Measurements from ENCODE around the gene KAZN.
"Not testable (repeated sequence)": the region's sequence is repeated elsewhere in the genome, so short reads cannot be mapped to it uniquely, and the experiment has no call there.

The KAZN gene

DNA sequence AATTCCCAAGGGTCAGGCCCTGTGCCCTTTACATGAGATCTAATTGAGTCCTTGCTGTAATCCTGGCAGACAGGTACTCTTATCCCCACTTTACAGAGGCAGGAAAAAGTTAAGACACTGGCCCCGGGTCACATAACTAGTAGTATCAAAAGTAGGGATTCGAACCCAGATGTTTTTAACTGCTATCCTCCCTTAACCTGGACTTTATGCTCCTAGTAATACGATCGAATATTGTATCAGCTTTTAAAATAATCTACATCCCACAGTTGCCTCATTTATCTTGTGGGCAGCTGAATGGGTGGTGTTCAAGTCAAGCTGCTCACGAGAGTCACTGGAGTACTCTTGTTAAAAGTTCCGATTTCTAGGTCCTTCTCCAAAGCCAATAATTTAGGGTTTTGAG lies 529.6 kb downstream of the KAZN start:
- no peak for DNase-seq

DNA sequence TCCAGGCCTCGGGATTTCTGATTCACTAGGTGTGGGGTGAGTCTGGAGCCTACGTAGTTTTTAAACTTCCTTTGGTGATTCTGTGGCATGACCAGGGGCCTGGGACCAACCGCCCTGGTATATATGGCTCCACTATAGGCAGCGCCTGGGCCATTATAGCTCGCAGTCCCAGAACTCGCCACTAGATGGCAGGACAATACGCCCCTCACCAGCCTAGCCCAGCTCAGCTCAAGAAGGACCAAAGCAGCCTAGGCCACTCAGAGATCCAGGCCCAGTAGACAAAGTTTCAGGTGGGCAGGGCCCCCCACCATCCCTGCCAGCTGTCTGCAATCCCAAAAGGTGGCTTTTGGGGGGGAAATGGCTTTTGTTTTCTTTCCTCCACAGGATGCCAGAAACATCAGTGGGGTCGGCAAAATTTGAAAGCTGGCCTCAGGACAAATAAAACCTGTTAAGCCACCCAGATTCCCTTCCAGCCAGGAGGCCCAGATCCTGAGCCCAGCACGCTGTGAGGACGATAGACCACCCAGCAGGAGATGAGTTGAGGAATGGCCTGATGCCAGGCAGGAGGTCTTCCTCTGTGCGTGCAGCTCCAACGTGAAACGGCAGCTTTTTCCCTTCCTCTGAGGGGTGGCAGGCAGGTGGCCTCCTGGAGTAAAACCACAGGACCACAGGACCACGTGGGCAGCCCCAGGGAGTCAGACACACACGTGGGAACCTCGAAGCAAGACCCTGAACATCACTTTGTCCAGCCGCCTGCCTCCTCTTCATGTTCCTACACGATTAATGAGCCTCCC lies 530.2 kb downstream of the KAZN start:
- peak; percentile 74 for DNase-seq

DNA sequence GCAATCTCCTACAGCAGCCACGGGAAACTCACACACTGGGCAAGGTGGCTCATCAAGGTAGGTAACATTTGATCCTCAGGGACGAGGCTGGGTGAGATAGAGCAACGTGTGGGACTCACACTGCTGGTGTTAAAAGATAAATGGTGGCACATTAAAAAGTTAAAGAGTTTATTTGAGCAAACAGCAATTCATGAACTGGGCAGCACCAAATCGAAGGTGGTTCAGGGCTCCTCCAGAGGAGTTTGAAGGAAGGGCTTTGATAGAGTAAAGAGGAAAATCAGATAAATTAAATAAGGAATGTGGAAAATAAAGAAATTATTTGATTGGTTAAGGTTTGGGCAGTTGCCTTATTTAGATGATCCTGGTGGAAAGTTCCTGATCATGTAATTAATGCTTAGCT lies 531.5 kb downstream of the KAZN start:
- DNase-seq = no peak

DNA sequence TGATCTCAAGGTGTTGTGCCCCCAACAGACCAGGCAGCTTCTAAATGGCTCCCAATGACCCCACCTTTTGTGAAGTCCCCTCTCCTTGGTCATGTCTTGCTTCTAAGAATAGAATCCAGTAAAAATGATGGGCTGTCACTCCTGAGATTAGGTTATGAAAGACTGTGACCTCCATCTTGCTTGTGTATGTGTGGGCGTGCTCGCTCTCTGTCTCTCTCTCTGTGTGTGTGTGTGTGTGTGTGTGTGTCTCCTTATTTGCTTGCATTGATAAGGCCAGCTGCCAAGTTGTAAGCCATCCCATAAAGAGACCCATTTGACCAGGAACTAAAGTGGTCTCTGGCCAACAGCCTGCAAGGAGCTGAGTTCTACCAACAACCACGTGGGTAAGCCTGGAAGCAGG lies 532.1 kb downstream of the KAZN start:
- DNase-seq = no peak

DNA sequence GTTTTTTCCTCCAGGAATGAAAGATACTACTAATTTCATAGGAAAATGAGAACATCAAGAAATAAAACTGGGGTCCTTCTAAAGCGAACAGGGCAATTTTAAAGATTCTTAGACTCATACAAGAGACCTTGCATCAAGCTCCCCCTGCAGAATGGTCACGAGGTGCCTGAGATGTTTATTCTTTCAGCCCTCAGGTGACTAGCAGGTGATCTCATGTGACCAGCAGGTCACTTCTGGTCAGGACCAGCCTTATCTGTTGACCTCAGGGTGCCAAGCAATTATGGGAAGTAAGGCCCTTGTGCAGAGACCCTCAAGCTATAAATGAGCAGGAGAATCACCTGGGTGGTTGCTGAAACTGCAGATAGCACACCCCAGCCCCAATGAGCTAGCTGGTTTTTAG lies 534.5 kb downstream of the KAZN start:
- DNase-seq = no peak

DNA sequence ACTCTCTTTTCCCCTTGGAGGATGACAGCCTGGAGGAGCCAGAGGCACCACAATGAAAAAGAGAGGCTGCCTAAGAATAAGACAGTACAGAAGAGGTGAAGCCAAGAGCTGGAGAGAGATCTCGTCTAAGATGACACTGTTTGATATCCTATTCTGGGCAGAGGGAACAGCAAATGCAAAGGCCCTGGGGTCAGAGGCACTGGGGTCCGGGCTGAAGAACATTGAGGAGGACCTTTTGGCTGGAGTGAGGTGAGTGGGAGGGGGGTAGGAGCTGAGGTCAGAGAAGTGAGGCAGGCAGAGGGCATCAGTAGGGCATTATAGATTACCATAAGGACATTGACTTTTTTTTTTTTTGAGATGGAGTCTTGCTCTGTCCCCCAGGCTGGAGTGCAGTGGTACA lies 535.8 kb downstream of the KAZN start:
- no peak for DNase-seq

DNA sequence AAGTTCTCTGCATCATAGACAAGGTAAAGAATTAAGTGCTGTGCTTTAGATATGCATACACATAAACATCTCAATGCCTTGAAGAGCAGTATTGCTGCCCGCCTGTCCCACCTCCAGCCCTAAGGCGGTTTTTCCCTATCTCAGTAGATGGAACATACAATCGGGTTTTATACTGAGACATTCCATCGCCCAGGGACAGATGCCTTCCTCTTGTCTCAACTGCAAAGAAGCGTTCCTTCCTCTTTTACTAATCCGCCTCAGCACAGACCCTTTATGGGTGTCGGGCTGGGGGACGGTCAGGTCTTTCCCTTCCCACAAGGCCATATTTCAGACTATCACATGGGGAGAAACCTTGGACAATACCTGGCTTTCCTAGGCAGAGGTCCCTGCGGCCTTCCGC lies 537.1 kb downstream of the KAZN start:
- not testable (repeated sequence) for DNase-seq

DNA sequence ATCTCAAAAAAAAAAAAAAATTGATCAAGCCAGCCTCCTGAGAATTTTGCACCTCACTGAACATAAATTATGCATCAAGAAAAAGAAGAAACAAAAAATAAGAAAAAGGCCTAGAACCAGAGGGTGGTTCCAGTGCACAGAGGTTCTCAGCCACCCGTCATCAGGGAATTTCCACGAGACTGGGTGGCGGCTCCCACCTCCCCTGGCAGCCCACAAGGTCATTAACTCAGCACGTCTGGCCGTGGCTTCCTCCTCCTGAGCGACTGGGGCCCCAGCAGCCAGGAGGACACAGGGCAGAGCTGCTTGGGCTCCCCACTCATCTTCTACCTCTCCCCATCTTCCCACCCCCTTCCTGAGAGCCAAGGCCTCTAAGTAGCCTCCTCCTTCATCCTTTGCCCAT lies 539.3 kb downstream of the KAZN start:
- no peak for DNase-seq

DNA sequence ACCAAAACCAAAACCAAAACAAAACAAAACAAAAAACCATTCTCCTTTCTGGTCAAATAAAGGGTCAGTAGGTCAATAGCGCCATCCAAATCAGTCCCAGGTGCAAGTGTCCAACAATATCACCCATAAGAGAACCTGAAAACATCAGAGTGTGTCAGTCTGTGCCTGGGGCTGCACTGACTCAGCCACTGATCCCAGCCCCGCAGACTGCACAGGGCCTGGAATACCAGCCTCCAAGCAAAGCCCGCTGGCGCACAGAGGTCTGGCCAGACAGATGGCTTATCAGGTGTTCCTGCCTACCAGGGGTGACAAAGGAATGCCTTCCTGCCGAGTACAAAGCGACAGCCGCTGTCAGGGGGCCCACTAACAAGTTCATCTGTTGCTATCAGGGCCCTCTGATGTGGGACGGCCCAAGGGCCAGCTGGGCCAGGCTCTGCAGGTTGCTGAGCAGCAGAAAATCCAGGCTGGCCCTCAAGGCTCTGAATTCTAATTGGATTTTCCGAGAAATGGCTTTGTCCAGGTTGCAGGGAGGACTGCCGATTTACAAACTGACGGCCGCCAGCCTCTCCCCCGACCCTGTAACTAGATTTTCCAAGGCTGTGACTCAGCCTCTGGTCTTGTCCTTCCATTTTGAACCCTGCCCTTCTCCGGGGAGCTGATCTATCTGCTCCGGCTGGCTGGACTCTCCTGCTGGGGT lies 541.3 kb downstream of the KAZN start:
- DNase-seq = no peak

DNA sequence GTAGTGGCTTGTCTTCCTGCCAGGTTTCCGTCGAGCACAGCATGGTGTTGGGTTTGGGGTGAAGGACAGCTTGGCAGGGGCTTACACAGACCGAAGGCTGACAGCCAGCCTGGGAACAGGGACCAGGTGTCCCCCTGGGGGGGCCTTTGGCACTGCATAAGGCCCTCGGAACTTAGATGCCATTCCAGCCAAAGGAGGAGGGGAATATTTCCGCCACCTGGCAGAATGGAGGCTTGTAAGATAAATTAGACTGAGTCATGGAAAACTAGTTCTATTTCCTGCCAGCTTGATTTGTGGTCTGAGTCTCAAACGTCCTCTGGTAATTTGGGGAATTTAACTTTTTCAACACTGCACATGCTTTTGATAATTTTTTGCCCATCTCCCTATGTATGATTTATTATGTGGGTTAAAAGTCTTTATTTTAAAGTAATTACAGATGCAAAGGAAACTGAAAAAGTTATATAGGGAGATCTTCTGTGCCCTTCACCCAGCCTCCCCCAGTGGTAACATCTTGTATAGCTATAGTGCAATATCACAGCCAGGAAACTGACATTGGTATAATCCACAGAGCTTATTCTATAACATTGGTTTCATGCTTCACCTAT lies 543.6 kb downstream of the KAZN start:
- no peak for DNase-seq

DNA sequence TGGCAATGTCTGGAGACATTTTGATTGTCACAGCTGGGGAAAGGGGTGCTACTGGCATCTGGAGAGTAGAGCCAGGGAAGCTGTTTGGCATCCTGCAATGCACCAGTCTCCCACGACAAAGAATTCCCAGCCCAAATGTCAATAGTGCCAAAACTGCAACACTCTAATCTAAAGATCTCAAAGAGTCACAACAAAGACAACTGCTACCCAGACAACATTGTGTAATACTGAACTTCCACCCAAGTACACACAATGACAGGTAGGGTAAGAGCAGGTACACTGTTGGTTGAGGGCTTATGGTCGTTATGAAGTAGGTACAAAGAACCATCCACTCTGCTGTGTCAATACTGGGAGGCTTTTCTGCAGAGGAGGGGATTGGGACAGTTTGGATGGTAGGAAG lies 546.8 kb downstream of the KAZN start:
- DNase-seq = no peak

DNA sequence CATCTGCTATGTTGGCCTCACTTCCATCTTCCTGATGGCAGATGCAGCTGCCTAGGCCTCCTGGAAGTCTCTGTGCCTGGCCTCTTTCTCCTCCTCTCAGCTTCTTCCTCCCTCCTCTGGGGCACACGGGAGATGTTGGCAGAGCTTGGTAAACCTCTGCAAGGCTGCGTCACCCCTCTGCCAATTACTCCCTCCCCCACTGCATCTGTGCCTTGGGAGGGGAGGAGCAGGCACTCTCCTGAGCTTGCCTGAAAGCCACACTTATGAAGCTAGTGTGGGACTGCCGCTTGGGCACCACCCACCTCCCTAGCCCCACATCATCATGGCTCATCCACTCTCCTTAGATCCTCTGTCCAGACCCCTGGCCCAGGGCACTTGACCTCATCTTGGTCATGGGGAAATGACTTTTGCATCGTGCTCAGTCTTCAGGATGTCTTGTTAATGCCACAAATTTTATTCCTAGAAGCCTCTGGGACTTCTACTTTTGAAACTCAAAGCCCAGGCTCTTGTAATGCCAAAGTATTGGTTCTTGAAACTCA lies 547.7 kb downstream of the KAZN start:
- DNase-seq = no peak

DNA sequence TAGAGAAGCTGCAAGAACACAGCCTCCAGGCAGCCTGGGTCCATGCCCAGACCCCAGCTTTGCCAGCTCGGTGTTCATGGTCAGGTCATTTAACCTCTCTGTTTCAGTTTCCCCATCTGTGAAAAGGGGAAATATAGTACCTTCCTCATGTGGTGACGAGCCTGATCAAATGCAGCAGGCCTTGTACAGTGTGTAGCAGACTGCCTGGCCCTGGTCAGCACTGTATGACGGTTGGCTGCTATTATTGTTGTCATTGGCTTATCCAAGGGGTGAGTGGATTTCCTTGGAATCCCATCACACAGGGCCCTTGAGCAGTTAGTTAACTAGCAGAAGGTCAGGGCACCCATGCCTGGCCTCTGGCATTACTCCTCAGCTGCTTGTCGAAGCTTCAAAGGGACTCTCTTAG lies 548.5 kb downstream of the KAZN start:
- no peak for DNase-seq

DNA sequence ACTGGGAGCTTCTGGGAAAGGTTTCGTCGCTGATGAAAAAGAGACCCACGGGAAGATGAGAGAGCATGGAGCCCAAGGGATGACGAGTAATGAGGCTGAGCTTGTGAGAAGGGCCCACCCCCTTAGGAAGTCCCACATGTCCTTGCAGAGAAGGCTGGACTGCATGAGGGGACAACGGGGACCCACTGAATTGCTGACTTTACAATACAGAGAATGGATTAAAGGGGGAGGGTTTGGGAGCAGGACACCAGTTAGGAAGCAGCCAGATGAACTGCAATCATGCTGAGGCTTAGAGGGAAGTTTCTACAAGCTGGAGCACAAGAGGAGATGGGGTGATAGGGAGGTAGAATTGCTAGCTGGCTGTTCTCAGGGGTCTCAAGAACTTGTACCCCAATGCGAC lies 549.5 kb downstream of the KAZN start:
- DNase-seq = no peak

DNA sequence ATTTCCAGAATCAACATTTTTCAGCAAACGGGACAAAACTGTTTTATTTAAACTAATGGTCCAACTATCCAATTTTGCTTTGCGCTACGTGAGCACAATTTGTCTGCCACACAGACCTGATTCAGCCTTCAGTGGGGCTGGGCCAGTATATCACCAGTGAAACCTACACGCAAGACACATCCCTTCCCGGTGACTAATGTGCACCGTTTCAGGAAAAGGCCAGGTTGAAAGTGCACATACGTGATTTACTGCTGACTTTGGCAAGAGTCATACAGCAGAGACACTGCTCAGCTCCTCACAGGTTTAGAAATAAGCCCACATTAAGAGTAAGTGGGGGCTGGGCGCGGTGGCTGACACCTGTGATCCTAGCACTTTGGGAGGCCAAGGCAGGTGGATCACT lies 550.0 kb downstream of the KAZN start:
- no peak for DNase-seq

DNA sequence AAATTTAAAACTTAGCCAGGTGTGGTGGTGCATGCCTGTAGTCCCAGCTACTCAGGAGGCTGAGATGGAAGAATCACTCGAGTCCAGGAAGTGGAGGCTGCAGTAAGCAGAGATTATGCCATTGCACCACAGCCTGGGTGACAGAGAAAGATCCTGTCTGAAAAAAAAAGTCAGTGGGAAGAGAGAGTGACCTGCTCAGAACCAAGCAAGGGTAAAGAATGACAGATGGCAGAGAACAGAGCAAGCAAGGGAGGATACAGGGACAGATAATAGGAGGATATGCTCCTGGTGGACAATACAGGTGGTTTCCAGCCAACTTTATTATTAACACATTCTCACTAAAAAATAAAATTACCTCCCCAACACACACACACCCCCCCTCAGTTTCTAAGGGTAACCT lies 550.5 kb downstream of the KAZN start:
- DNase-seq = no peak

DNA sequence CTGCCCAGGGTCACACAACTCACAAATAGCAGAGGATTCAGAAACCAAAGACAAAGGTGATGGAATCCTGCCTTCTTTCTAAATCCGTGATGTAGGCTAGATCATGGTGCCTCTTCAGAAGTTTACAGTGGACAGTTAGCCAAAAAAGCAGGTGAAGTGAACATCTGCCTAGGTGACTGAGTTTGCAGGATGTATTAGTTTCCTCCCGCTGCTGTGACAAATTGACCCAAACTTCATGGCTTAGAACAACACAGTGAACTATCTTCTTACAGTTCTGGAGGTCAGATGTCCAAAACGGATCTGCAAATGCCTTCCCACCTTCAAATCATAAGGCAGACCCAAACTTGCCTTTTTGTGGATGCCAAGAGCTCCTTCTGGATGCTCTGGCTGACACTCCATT lies 551.9 kb downstream of the KAZN start:
- no peak for DNase-seq

DNA sequence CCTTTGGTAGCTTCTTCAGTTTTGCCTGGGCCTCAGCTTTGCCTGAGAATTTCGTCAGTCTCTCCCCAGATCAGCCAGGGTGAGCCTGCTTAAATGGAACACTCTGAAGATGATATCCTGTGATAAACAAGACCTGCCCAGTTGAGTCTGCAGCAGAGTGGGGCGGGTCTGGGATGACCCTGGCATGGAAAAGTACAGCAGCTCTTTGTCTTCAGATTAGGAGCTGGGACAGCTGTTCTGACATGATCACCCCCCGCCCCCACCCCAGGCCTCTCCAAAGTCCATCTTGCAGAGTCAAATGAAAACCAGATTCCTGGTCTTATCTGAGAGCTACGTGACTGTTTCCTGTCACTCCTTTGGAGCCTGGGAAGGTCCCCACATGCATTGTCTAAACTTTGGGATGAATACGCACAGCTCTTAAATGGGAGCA lies 552.9 kb downstream of the KAZN start:
- no peak for DNase-seq

DNA sequence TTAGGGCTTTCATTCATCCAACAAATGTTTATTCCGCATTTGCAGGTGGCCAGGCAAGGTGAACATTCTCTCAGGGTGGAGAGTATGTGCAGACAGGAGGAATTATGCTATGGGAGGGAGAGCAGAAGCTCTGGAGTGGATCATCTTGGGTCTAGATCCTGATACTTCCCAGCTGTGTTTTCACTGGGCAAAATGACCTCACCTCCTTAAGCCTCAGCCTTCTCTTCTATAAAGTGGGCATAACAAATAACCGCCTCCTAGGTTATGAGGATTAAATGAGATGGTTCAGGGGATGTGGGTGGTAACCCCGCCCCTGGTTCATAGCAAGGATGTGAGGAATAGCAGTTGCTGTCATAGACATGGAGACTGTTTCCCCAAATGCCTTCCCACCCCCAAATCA lies 553.4 kb downstream of the KAZN start:
- DNase-seq = no peak

DNA sequence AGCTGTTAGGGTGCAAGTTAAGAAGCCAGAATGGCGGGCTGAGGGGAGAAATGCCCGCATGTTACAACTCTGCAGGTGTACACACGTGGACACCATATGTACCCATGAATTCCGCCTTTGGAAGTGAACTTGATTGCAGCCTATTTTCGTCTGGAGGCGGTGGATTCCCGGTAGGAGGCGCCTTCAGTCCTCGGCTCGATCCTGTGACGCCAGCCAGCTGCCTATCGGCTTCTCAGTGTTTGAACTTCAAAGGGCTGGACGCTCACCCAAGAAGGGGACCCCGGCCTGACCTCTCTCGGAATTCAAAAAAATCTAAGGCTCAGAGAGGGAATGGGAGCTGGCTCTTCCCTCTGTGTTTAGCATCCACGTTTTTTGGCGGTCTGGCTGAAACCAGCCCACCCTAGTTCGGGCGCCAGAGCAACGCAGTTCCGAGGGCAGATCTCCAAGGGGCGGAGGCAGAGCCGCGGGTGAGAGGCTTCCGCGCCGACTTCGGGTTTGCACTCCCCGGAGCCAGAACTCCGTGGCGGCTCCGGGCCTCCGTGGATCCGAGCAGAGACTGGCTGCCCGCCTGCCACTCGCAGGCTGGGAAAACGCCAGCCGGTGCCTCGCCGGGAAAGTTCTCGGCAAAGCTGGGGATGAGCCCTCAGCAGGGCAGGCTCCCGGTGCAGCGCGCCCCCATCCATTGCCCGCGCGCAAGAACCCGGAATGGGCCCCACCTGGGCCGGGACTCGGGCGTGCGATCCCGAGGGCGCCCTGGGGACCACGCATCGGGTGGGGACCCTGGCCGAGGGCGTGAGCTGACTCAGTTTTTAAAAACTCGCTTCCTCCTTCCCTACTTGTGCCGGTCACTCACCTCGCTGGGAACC lies 554.1 kb downstream of the KAZN start:
- DNase-seq = no peak

DNA sequence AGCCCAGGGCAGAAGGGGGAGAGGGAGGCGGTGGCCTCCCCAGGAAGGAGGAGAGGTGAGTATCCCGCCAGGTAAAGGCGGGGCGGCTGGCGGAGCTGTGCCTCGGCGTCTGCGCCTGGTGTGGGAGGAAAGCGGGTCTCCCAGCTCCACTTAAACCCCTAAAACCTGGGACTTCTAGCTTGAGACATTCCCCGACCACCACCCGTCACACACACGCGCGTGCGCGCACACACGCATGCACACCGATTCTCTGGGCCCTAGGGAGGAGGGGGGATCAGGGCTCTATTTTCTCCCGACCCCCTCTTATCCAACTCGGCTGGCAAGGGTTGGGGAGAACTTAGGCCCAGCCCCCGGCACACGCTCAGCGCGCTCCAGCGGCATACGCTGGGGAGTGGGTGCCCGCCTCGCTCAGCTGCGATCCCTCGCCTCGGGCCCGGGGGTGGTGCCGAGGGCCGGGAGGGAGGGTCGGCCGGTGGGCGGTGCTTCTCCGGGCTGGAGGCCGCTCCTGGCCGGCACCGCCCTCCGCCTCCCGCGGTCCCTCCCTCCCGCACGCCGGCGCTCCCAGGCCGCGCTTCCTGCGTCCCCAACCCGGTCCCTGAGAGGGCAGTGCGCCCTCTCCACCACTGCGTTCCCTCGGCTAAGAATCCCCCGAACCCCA lies 554.8 kb downstream of the KAZN start, which contains the start of gene TMEM51:
Gene TMEM51, plus strand, starts transcription at position 564 of the 658 bp plus-strand sequence. CDS start 61,341 bp downstream, outside the sequence.
- DNase-seq = no peak

DNA sequence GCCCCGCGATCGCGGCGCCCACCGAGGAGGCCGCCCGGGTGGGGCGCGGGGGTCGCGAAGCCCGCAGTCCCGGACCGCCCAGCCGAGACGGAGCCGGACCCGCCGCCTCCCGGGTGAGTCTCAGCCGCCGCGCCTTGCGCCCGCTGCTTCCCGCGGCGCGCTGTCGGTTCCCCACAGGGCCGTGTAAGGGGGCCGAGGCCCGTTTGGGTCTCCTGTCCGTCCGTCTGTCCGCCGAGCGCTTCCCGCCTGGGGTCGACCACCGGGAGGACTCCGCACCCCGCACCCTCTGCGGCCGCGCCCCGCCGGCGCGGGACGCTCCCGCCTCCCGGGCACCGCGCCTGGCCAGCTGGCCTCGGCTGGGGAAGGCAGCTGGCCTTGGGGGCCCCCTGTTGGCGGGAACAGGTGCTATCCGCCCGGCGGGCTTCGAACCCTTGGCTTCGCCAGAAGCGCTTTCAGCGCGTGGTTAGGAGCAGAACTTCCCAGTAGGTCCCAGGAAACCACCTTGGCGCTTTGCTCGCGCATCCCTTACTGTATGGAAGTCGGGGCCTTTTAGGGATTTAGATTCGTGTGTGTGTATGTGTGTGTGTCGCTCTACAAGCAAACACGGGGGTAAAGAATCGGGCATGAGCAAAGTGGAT lies 555.5 kb downstream of the KAZN start:
- no peak for DNase-seq

Measured in KG1 (cell line).